ENCODE measurements around the gene C5AR1.
"Not testable (repeated sequence)": the region's sequence is repeated elsewhere in the genome, so short reads cannot be mapped to it uniquely, and the experiment has no call there.

The C5AR1 gene

DNA sequence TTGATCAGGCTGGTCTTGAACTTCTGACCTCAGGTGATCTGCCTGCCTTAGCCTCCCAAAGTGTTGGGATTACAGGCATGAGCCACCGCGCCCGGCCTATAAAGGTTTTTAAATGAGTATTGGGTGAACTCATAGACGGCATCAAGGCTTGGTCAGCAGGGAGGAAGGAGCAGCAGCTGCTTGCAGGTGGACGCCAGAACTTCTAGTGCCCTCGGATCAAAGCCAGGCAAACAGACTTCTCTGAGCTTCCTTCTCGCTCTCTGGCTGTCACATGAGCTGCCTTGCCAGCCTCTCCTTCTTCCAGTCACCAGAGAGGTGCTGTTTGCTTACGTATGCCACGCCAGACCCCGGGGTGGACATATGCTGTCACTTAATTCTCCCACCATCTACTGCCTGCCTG is 55.8 kb downstream of the C5AR1 start:
- not testable (repeated sequence) for DNase-seq (ENCODE audit: low read depth)

DNA sequence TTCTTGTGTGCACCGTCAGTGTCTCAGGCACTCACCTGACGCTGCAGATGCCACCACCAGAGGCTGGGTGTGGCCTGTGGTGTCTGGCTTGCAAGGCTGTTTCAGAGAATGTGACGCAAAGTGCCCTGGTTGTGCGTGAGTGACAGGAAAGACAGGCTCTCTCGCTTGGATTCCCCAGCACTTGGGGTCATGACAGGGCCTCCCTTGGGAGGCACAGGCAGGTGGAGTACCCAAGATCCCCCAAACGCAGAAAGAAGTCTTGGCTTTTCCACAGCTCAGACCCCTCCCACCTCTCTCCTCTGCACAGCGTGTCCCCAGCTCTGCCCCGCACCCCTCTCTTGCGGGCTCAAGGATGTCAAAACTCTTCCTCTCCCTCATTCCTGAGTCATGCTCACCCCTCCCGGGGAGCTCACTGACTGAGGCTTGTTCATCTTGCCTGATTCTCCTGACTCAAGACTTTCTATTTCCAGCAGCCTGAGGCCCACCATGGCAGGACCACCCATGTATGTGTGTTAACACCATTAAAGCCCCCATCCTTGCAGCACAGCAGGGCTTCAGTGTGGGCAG is 60.5 kb downstream of the C5AR1 start:
- DNase-seq (ENCODE audit: low read depth): no peak

DNA sequence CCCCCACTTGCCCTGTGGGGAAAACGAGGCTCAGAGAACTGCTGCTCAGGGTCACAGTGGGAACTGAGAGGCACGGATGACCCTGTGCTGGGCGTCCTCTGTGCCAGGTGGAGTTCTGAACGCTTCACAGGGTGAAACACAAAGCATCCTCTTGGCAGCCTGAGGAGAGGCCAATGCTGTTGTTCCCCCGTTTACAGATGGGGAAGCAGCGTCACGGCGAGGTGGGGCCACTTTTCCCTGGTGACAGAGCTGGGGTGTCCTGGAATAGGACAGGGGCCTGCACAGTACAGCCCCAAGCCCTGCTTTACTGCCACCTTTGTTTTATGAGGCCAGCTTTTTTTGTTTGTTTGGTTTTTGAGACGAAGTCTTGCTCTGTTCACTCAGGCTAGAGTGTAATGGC is 61.6 kb downstream of the C5AR1 start:
- no peak for DNase-seq (ENCODE audit: low read depth)

Measured in activated T-helper 9 cell treated with anti-CD3 and anti-CD28 coated beads, Interleukin-2, amount 50 U/mL, for 16 hours (primary cell).